ENCODE results near the gene DENND2D. TPM values are rescaled to one million over a fixed set of nuclear protein-coding genes. Genes with fewer than 3 reads are reported as not detected.

The DENND2D gene
- total and polyA plus RNA-seq, 2 donors from 2014 or later = 45.3 to 81.0 TPM

- no peak for TF ChIP-seq CTCF (IDR thresholded peaks at IDR 0.05; ENCODE audit: borderline replicate concordance, extremely low read depth, insufficient read depth)
- intact Hi-C loops (cut with DNase I) = no loop called here
- no peak for FAIRE-seq
Measured at GRCh38 chr1:111145542-111145941, 54.9 kb downstream of the DENND2D start.

GRCh38 chr1:111142356-111142975, 58.0 kb downstream of the DENND2D start:
- FAIRE-seq = no peak
- Histone ChIP-seq H3K9ac (ENCODE audit: low read length in 3 of 3) (no peak overlapping the region), H3K9me3 (ENCODE audit: control insufficient read depth in 2 of 3, insufficient read depth in 1 of 3, low read length in 3 of 3) (no peaks in the 10 kb centered on the region), H3K27ac (ENCODE audit: low read depth in 2 of 2, low read length in 2 of 2) (no peak overlapping the region), H3K4me1 (ENCODE audit: control insufficient read depth in 2 of 3, insufficient read depth in 2 of 3, low read depth in 1 of 3, low read length in 3 of 3) (peaks cover 0 to 8% (median 4%) of the 10 kb centered on the region in 3 donors), H3K36me3 (ENCODE audit: control insufficient read depth in 2 of 3, insufficient read depth in 3 of 3, low read length in 3 of 3) (no peaks in the 10 kb centered on the region), H3K4me3 (ENCODE audit: low read length in 3 of 3) (no peak overlapping the region), H3K27me3 (ENCODE audit: control insufficient read depth, insufficient read depth, low read length) (no peaks in the 10 kb centered on the region)
- intact Hi-C loops (cut with DNase I) = no loop called here
- DNase-seq = no peak
- TF ChIP-seq CTCF (IDR thresholded peaks at IDR 0.05; ENCODE audit: borderline replicate concordance, extremely low read depth, insufficient read depth) = no peak

More at GRCh38 chr1:111145542-111145941, 54.9 kb downstream of the DENND2D start:
- Histone ChIP-seq H3K9me3 (ENCODE audit: control insufficient read depth in 2 of 3, insufficient read depth in 1 of 3, low read length in 3 of 3) (no peaks in the 10 kb centered on the region), H3K27me3 (ENCODE audit: control insufficient read depth, insufficient read depth, low read length) (no peaks in the 10 kb centered on the region), H3K9ac (ENCODE audit: low read length in 3 of 3) (no peak overlapping the region), H3K36me3 (ENCODE audit: control insufficient read depth in 2 of 3, insufficient read depth in 3 of 3, low read length in 3 of 3) (peaks cover 0 to 21% (median 15%) of the 10 kb centered on the region in 3 donors), H3K4me1 (ENCODE audit: control insufficient read depth in 2 of 3, insufficient read depth in 2 of 3, low read depth in 1 of 3, low read length in 3 of 3) (peaks cover 0 to 6% (median 5%) of the 10 kb centered on the region in 3 donors), H3K4me3 (ENCODE audit: low read length in 3 of 3) (no peak overlapping the region), H3K27ac (ENCODE audit: low read depth in 2 of 2, low read length in 2 of 2) (no peak overlapping the region)
- no peak for DNase-seq

GRCh38 chr1:111141245-111142220, 58.9 kb downstream of the DENND2D start:
- intact Hi-C loops (cut with DNase I) = no loop called here
- no peaks in the 10 kb centered on the region for H3K9me3 ChIP-seq (ENCODE audit: control insufficient read depth in 2 of 3, insufficient read depth in 1 of 3, low read length in 3 of 3)
- TF ChIP-seq CTCF (IDR thresholded peaks at IDR 0.05; ENCODE audit: borderline replicate concordance, extremely low read depth, insufficient read depth) = no peak
- H3K36me3 ChIP-seq (ENCODE audit: control insufficient read depth in 2 of 3, insufficient read depth in 3 of 3, low read length in 3 of 3) = no peaks in the 10 kb centered on the region
- peaks cover 0 to 8% (median 4%) of the 10 kb centered on the region in 3 donors for H3K4me1 ChIP-seq (ENCODE audit: control insufficient read depth in 2 of 3, insufficient read depth in 2 of 3, low read depth in 1 of 3, low read length in 3 of 3)
- DNase-seq = no peak
- no peaks in the 10 kb centered on the region for H3K27me3 ChIP-seq (ENCODE audit: control insufficient read depth, insufficient read depth, low read length)
- peak overlapping the region in 2 of 3 donors; percentile 46 to 86 for H3K9ac ChIP-seq (ENCODE audit: low read length in 3 of 3)
- no peak for FAIRE-seq
- H3K27ac ChIP-seq (ENCODE audit: low read depth in 2 of 2, low read length in 2 of 2) = no peak overlapping the region
- peak overlapping the region; percentile 84 to 98 (median 96) for H3K4me3 ChIP-seq (ENCODE audit: low read length in 3 of 3)

All from kidney (tissue), 14 donors.